HG03108 (cell line): ENCODE data around the gene DNAJB6.
"Not testable (repeated sequence)": the region's sequence is repeated elsewhere in the genome, so short reads cannot be mapped to it uniquely, and the experiment has no call there.

Experiments used
- ATAC-seq: cut with Tn5 transposase; IDR thresholded peaks from one replicate; pipeline ENCODE4 v1.9.1; 2021; ENCODE audit warnings: moderate library complexity; ENCODE audit not compliant: unreplicated experiment

DNAJB6 gene

GRCh38 chr7:157438121-157439025 lies 101.6 kb downstream of the DNAJB6 start:
- ATAC-seq = no peak

GRCh38 chr7:157439149-157439548 lies 102.3 kb downstream of the DNAJB6 start:
- no peak for ATAC-seq

GRCh38 chr7:157439761-157440160 lies 103.0 kb downstream of the DNAJB6 start:
- ATAC-seq = no peak

- ATAC-seq = no peak
Measured at GRCh38 chr7:157440346-157441022, 103.7 kb downstream of the DNAJB6 start.

GRCh38 chr7:157441023-157441399 lies 104.2 kb downstream of the DNAJB6 start:
- ATAC-seq = no peak

GRCh38 chr7:157442456-157442855 lies 105.7 kb downstream of the DNAJB6 start:
- ATAC-seq = peak; percentile 45

- no peak for ATAC-seq
Measured at GRCh38 chr7:157442993-157443831, 106.4 kb downstream of the DNAJB6 start.

GRCh38 chr7:157444011-157444842 lies 107.4 kb downstream of the DNAJB6 start:
- ATAC-seq = no peak

- ATAC-seq = no peak
Measured at GRCh38 chr7:157444843-157445135, 108.0 kb downstream of the DNAJB6 start.

GRCh38 chr7:157445246-157445955 lies 108.6 kb downstream of the DNAJB6 start:
- no peak for ATAC-seq

- ATAC-seq = no peak
Measured at GRCh38 chr7:157445956-157446295, 109.1 kb downstream of the DNAJB6 start.

GRCh38 chr7:157446322-157446721 lies 109.5 kb downstream of the DNAJB6 start:
- no peak for ATAC-seq

- not testable (repeated sequence) for ATAC-seq
Measured at GRCh38 chr7:157454003-157454402, 117.2 kb downstream of the DNAJB6 start.

- ATAC-seq = no peak
Measured at GRCh38 chr7:157457355-157458253, 120.8 kb downstream of the DNAJB6 start.

- no peak for ATAC-seq
Measured at GRCh38 chr7:157458254-157458633, 121.4 kb downstream of the DNAJB6 start.

- ATAC-seq = no peak
Measured at GRCh38 chr7:157459966-157460365, 123.2 kb downstream of the DNAJB6 start.

- ATAC-seq = no peak
Measured at GRCh38 chr7:157460721-157461120, 123.9 kb downstream of the DNAJB6 start.

GRCh38 chr7:157461573-157462418 lies 125.0 kb downstream of the DNAJB6 start:
- ATAC-seq = no peak
